PC-9 (cell line): ENCODE data around the gene UNG. TPM values are rescaled to one million over a fixed set of nuclear protein-coding genes. Genes with fewer than 3 reads are reported as not detected.

ENCODE experiments used
- BruUV-seq: library from RNA; stranded (reverse); fragments of 400-500 nt; replicated peaks from 2 replicates; lab custom pipeline; 2021; lab: Mats Ljungman, UMichigan
- CTCF ChIA-PET: fragments of 300-600 bp; sonication (Branson Sonifier 250); formaldehyde crosslinking; loops from one replicate; lab custom pipeline; 2022; ENCODE audit warnings: antibody characterized with exemption; lab: Charles Lee
- POLR2A ChIA-PET: fragments of 300-600 bp; sonication (Branson Sonifier 250); formaldehyde crosslinking; loops from one replicate; lab custom pipeline; 2022; ENCODE audit warnings: antibody characterized with exemption; ENCODE audit not compliant: unreplicated experiment; lab: Charles Lee
- DNase-seq, 2 experiments: peaks; one replicate each; pipeline versions ENCODE4 v3.0.0 to v3.0.0-alpha.2; 2015 to 2022; ENCODE audit warnings: mixed read lengths in 1 of 2
- H2AFZ ChIP-seq: fragments of 200-600 bp; sonication (generic); 2 replicates; pipeline ENCODE4 v1.8.1; 2017; ENCODE audit warnings: antibody characterized with exemption
- H3F3A ChIP-seq: fragments of 200-600 bp; sonication (generic); 2 replicates; pipeline ENCODE4 v1.8.1; 2017; ENCODE audit warnings: antibody characterized with exemption, mild to moderate bottlenecking, low read depth; ENCODE audit not compliant: insufficient read depth
- H3K27ac ChIP-seq: fragments of 200-600 bp; sonication (generic); 2 replicates; pipeline ENCODE4 v1.6.1; 2016; ENCODE audit warnings: mixed run types
- H3K27me3 ChIP-seq: fragments of 200-600 bp; sonication (generic); 2 replicates; pipeline ENCODE4 v1.6.1; 2016; ENCODE audit warnings: low read depth, mixed run types; ENCODE audit not compliant: insufficient read depth
- H3K36me3 ChIP-seq: fragments of 200-600 bp; sonication (generic); 2 replicates; pipeline ENCODE4 v1.6.1; 2016; ENCODE audit warnings: low read depth, mixed run types
- H3K4me1 ChIP-seq: fragments of 200-600 bp; sonication (generic); replicated peaks from 2 replicates; pipeline ENCODE4 v1.6.1; 2016; ENCODE audit warnings: mixed run types; ENCODE audit not compliant: insufficient read depth
- H3K4me2 ChIP-seq: fragments of 200-600 bp; sonication (generic); 2 replicates; pipeline ENCODE4 v1.6.1; 2017; ENCODE audit warnings: mixed run types
- H3K4me3 ChIP-seq: fragments of 200-600 bp; sonication (generic); 2 replicates; pipeline ENCODE4 v1.6.1; 2016; ENCODE audit warnings: mixed run types
- H3K79me2 ChIP-seq: fragments of 200-600 bp; sonication (generic); 2 replicates; pipeline ENCODE4 v1.6.1; 2017; ENCODE audit warnings: low read depth, mixed run types
- H3K9me2 ChIP-seq: fragments of 200-600 bp; sonication (generic); 2 replicates; pipeline ENCODE4 v1.8.1; 2017; ENCODE audit warnings: mild to moderate bottlenecking; ENCODE audit not compliant: insufficient read depth
- H3K9me3 ChIP-seq: fragments of 200-600 bp; sonication (generic); 2 replicates; pipeline ENCODE4 v1.8.1; 2016; ENCODE audit warnings: low read depth; ENCODE audit not compliant: insufficient read depth
- H4K20me1 ChIP-seq: fragments of 200-600 bp; sonication (generic); 2 replicates; pipeline ENCODE4 v1.8.1; 2017; ENCODE audit not compliant: insufficient read depth
- CTCF ChIP-seq: fragments of 200-600 bp; sonication (generic); conservative IDR thresholded peaks from 2 replicates; pipeline ENCODE4 v1.6.1; 2017; ENCODE audit warnings: mixed run types, antibody characterized with exemption, mild to moderate bottlenecking, moderate library complexity
- EZH2 ChIP-seq: fragments of 200-600 bp; sonication (generic); IDR thresholded peaks from 2 replicates; pipeline ENCODE4 v1.8.0; 2017; ENCODE audit warnings: antibody characterized with exemption, low read depth
- intact Hi-C: fragments of 100-400 bp; cut with micrococcal nuclease; formaldehyde crosslinking; loops from one replicate; pipeline ENCODE4 v1.10.0; 2022; ENCODE audit not compliant: unreplicated experiment
- total RNA-seq: library from RNA; stranded (reverse); gene quantifications from 2 replicates; pipeline ENCODE4 v1.2.3, GENCODE V29; 2021

UNG gene
- total RNA-seq, 1 experiment from 2014 or later: 54.9 TPM

DNA sequence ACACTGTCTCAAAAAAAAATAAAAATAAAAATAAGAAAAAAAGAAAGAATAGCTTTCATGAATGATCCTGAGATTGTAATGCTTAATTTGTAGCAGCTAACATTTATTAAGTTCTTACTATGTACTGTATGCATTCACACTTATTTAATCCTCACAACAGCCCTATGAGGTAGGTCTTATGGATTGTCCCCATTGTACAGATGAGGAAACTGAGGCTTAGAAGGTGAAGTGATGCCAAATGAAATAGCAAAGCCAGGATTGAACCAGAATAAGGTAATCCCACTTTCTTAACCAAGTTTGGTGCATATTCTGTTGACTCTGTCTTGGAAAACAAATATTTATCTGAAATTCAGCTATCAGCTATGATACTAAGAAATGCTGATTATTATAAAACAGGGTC lies 42.9 kb upstream of the UNG start:
- H3K4me2 ChIP-seq: no peak overlapping the region
- no peaks in the 10 kb centered on the region for H3K27me3 ChIP-seq
- BruUV-seq: no TSS peak
- no peak for TF ChIP-seq CTCF
- TF ChIP-seq EZH2: no peak
- no peak for DNase-seq
- H3K9me2 ChIP-seq: no peaks in the 10 kb centered on the region
- peaks cover 11% of the 10 kb centered on the region; the same call in 1 of the 2 replicates for H3K4me1 ChIP-seq
- H3K27ac ChIP-seq: no peak overlapping the region
- H3K4me3 ChIP-seq: no peak overlapping the region
- H3F3A ChIP-seq: no peaks in the 10 kb centered on the region
- no peaks in the 10 kb centered on the region for H3K36me3 ChIP-seq
- H3K9me3 ChIP-seq: no peaks in the 10 kb centered on the region
- H2AFZ ChIP-seq: no peak overlapping the region
- H4K20me1 ChIP-seq: no peaks in the 10 kb centered on the region
- intact Hi-C loops: loop anchor here (5.0 kb wide), 1 partner anchor 197 kb away; the partner anchor contains the start of gene SSH1
- no peaks in the 10 kb centered on the region for H3K79me2 ChIP-seq
- POLR2A ChIA-PET: interaction anchor here (0.6 kb wide), 1 partner anchor 17 kb away, joined by 4 read pairs; no protein-coding TSS in a partner anchor
- CTCF ChIA-PET: no interaction called here

DNA sequence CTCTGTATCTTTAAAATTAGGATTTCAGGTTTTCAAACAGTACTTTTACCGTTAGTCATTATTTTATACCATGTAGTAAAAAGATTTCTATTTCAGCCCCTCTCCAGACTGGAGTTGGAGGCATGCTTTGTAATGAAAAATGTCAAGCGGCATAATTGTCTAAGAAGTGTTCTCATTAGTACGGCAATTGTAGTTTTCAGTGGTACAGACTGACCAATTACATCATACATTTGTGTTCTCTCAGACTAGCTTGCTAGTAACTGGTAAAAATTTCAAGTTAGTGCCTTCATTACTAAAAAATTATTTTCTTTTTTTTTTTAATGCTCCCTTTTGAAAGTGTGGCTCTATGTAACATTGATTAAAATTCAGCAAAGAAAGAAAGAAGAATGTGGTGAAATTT lies 40.5 kb upstream of the UNG start:
- Histone ChIP-seq H4K20me1 (no peaks in the 10 kb centered on the region), H3K4me1 (peaks cover 9% of the 10 kb centered on the region; the same call in 1 of the 2 replicates), H3K79me2 (no peaks in the 10 kb centered on the region), H3K9me2 (no peaks in the 10 kb centered on the region), H3K4me3 (no peak overlapping the region), H2AFZ (no peak overlapping the region), H3K4me2 (no peak overlapping the region), H3K27me3 (no peaks in the 10 kb centered on the region), H3K36me3 (no peaks in the 10 kb centered on the region), H3K9me3 (no peaks in the 10 kb centered on the region), H3K27ac (no peak overlapping the region), H3F3A (no peaks in the 10 kb centered on the region)
- CTCF ChIA-PET: no interaction called here
- BruUV-seq: no TSS peak
- DNase-seq: no peak
- TF ChIP-seq EZH2 (no peak), CTCF (no peak)
- intact Hi-C loops: no loop called here
- POLR2A ChIA-PET: no interaction called here

DNA sequence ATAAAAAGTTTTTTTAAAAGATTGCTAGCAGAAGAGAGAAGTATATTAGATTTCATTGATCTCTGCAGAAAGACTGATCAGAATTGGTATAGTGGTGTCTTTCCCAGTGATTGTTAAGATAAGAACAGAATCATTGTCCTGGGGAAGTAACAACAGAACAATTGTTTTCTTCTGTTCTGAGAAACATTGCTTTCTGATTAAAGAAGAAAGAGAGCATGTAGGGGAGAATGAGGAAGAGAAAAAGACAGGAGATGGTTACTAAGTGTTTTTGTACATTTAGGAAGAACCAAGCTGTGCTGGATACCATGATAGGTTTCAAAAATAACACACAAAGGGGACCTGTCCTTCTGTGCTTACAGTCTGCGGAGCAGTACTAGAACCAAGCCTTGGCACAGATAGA lies 40.0 kb upstream of the UNG start:
- POLR2A ChIA-PET: no interaction called here
- no peak for DNase-seq
- TF ChIP-seq EZH2 (no peak), CTCF (no peak)
- Histone ChIP-seq H3K27me3 (no peaks in the 10 kb centered on the region), H3K4me3 (no peak overlapping the region), H3K4me1 (0 out of 2 replicates have a peak, but pooled peaks cover 6% of the 10 kb centered on the region), H3K36me3 (no peaks in the 10 kb centered on the region), H3K27ac (no peak overlapping the region), H3K9me2 (no peaks in the 10 kb centered on the region), H2AFZ (no peak overlapping the region), H4K20me1 (no peaks in the 10 kb centered on the region), H3K4me2 (no peak overlapping the region), H3F3A (no peaks in the 10 kb centered on the region), H3K9me3 (no peaks in the 10 kb centered on the region), H3K79me2 (no peaks in the 10 kb centered on the region)
- intact Hi-C loops: no loop called here
- CTCF ChIA-PET: no interaction called here
- no TSS peak for BruUV-seq
